Smooth muscle cell (in vitro differentiated cells): ENCODE results near the gene AFF3. TPM values are rescaled to one million over a fixed set of nuclear protein-coding genes. Genes with fewer than 3 reads are reported as not detected.

Experiments used
- DNase-seq: peaks from one replicate; lab custom pipeline; 2025; ENCODE audit not compliant: unreplicated experiment; lab: John Stamatoyannopoulos, UW
- H2AFZ ChIP-seq: fragments of 200-600 bp; sonication (generic); 2 replicates; pipeline ENCODE4 v1.6.0; 2016; ENCODE audit warnings: antibody characterized with exemption, low read depth, mild to moderate bottlenecking
- H3F3A ChIP-seq: fragments of 200-600 bp; sonication (generic); 2 replicates; pipeline ENCODE4 v1.6.0; 2017; ENCODE audit warnings: antibody characterized with exemption, low read depth
- H3K27ac ChIP-seq: fragments of 200-600 bp; sonication (generic); 2 replicates; pipeline ENCODE4 v1.5.1; 2016; ENCODE audit warnings: low read depth, mild to moderate bottlenecking
- H3K27me3 ChIP-seq: fragments of 200-600 bp; sonication (generic); 2 replicates; pipeline ENCODE4 v1.6.1; 2016; ENCODE audit warnings: low read depth, mild to moderate bottlenecking
- H3K36me3 ChIP-seq: fragments of 200-600 bp; sonication (generic); 2 replicates; pipeline ENCODE4 v1.5.1; 2016; ENCODE audit warnings: low read depth
- H3K4me1 ChIP-seq: fragments of 200-600 bp; sonication (generic); 2 replicates; pipeline ENCODE4 v1.5.1; 2016; ENCODE audit warnings: low read depth
- H3K4me2 ChIP-seq: fragments of 200-600 bp; sonication (generic); 2 replicates; pipeline ENCODE4 v1.6.0; 2016; ENCODE audit warnings: mild to moderate bottlenecking
- H3K4me3 ChIP-seq: fragments of 200-600 bp; sonication (generic); 2 replicates; pipeline ENCODE4 v1.5.1; 2016; ENCODE audit warnings: mild to moderate bottlenecking
- H3K79me2 ChIP-seq: fragments of 200-600 bp; sonication (generic); 2 replicates; pipeline ENCODE4 v1.6.0; 2016; ENCODE audit warnings: low read depth, mild to moderate bottlenecking
- H3K9ac ChIP-seq: fragments of 200-600 bp; sonication (generic); 2 replicates; pipeline ENCODE4 v1.6.0; 2016; ENCODE audit warnings: low read depth
- H3K9me3 ChIP-seq: fragments of 200-600 bp; sonication (generic); replicated peaks from 2 replicates; pipeline ENCODE4 v1.5.1; 2016; ENCODE audit warnings: low read depth
- H4K20me1 ChIP-seq: fragments of 200-600 bp; sonication (generic); 2 replicates; pipeline ENCODE4 v1.6.0; 2016; ENCODE audit warnings: low read depth
- CTCF ChIP-seq: fragments of 200-600 bp; sonication (generic); IDR thresholded peaks from 2 replicates; pipeline ENCODE4 v1.5.1; 2017; ENCODE audit warnings: borderline replicate concordance, mild to moderate bottlenecking, antibody characterized with exemption; ENCODE audit not compliant: insufficient read depth, poor library complexity, severe bottlenecking
- WGBS: methylation state at CpG from one replicate; pipeline ENCODE4 v1.1.7; 2016; ENCODE audit warnings: low lambda C conversion rate; 5-methylcytosine and 5-hydroxymethylcytosine counted together
- polyA plus RNA-seq: library from polyadenylated mRNA; unstranded; fragments of >200 nt; fragmentation: Nextera tagmentation; extraction: Ambion mirVana; gene quantifications from 2 replicates; pipeline ENCODE4 v1.2.1, GENCODE V29; 2016
- total RNA-seq: library from RNA; depleted of rRNA; stranded (reverse); fragments of >200 nt; gene quantifications from 2 replicates; pipeline ENCODE4 v1.2.3, GENCODE V29; 2014

Gene AFF3
- total and polyA plus RNA-seq, 2 experiments from 2014 or later = 0.27 to 0.39 TPM

GRCh38 chr2:99821572-99821971, 320.8 kb downstream of the AFF3 start:
- Histone ChIP-seq H3F3A (no peaks in the 10 kb centered on the region), H3K4me3 (no peak overlapping the region), H3K4me1 (peaks cover 14% of the 10 kb centered on the region), H3K9me3 (no peaks in the 10 kb centered on the region), H2AFZ (no peak overlapping the region), H3K79me2 (no peaks in the 10 kb centered on the region), H4K20me1 (no peaks in the 10 kb centered on the region), H3K9ac (no peak overlapping the region), H3K27ac (peak overlapping the region; percentile 31), H3K27me3 (peaks cover 35% of the 10 kb centered on the region), H3K36me3 (no peaks in the 10 kb centered on the region), H3K4me2 (no peak overlapping the region)
- 63% methylated on average over 7 of the region's 7 CpGs for WGBS
- TF ChIP-seq CTCF = no peak
- DNase-seq = no peak

- 91% methylated on average over 3 of the region's 3 CpGs for WGBS
- peak; percentile 11 for TF ChIP-seq CTCF
- H3K27me3 ChIP-seq = peaks cover 30% of the 10 kb centered on the region
- H3K9ac ChIP-seq = no peak overlapping the region
- H2AFZ ChIP-seq = no peak overlapping the region
- no peak for DNase-seq
- H4K20me1 ChIP-seq = no peaks in the 10 kb centered on the region
- H3K27ac ChIP-seq = no peak overlapping the region
- H3K4me1 ChIP-seq = peaks cover 14% of the 10 kb centered on the region
- H3K4me3 ChIP-seq = no peak overlapping the region
- no peaks in the 10 kb centered on the region for H3K79me2 ChIP-seq
- no peaks in the 10 kb centered on the region for H3K9me3 ChIP-seq
- no peaks in the 10 kb centered on the region for H3K36me3 ChIP-seq
- H3K4me2 ChIP-seq = no peak overlapping the region
- H3F3A ChIP-seq = no peaks in the 10 kb centered on the region
These were observed 321.4 kb downstream of the AFF3 start for GRCh38 chr2:99821039-99821438.

- 94% methylated on average over 7 of the region's 7 CpGs for WGBS
- TF ChIP-seq CTCF = no peak
- Histone ChIP-seq H3K79me2 (no peaks in the 10 kb centered on the region), H3K4me2 (no peak overlapping the region), H3K9ac (no peak overlapping the region), H3F3A (no peaks in the 10 kb centered on the region), H3K27ac (no peak overlapping the region), H2AFZ (no peak overlapping the region), H3K9me3 (no peaks in the 10 kb centered on the region), H3K27me3 (peaks cover 18% of the 10 kb centered on the region), H3K4me3 (no peak overlapping the region), H4K20me1 (no peaks in the 10 kb centered on the region), H3K36me3 (no peaks in the 10 kb centered on the region), H3K4me1 (peaks cover 14% of the 10 kb centered on the region)
- DNase-seq = no peak
These were observed 322.6 kb downstream of the AFF3 start for GRCh38 chr2:99819766-99820165.

GRCh38 chr2:99818842-99819241, 323.5 kb downstream of the AFF3 start:
- H3K4me1 ChIP-seq = peaks cover 14% of the 10 kb centered on the region
- TF ChIP-seq CTCF = peak; percentile 15
- H3K27me3 ChIP-seq = peaks cover 16% of the 10 kb centered on the region
- no peak overlapping the region for H3K9ac ChIP-seq
- no peaks in the 10 kb centered on the region for H3K79me2 ChIP-seq
- no peaks in the 10 kb centered on the region for H3K9me3 ChIP-seq
- H3F3A ChIP-seq = no peaks in the 10 kb centered on the region
- no peak overlapping the region for H2AFZ ChIP-seq
- WGBS = 80% methylated on average over 2 of the region's 2 CpGs
- no peaks in the 10 kb centered on the region for H4K20me1 ChIP-seq
- no peak for DNase-seq
- H3K27ac ChIP-seq = no peak overlapping the region
- no peak overlapping the region for H3K4me3 ChIP-seq
- H3K36me3 ChIP-seq = no peaks in the 10 kb centered on the region
- H3K4me2 ChIP-seq = no peak overlapping the region
